B cell (primary cell): ENCODE data around the gene EVI2B. TPM values are rescaled to one million over a fixed set of nuclear protein-coding genes. Genes with fewer than 3 reads are reported as not detected.
A peak's percentile ranks its signal among the peaks of the same experiment; 100 is the strongest.

Experiments
- ATAC-seq: fragments of 200-7000 bp; cut with Tn5 transposase; one replicate; pipeline ENCODE4 v1.10.0; 2021; ENCODE audit warnings: low read depth, mild to moderate bottlenecking, moderate number of reproducible peaks, moderate library complexity
- CTCF ChIA-PET: fragments of 350-600 bp; sonication (Branson Sonifier 250); formaldehyde crosslinking; loops from one replicate; lab custom pipeline; 2021; ENCODE audit warnings: antibody characterized with exemption, inconsistent platforms; lab: Charles Lee
- POLR2A ChIA-PET: fragments of 350-600 bp; sonication (Branson Sonifier 250); formaldehyde crosslinking; loops from one replicate; lab custom pipeline; 2021; ENCODE audit warnings: antibody characterized with exemption; lab: Charles Lee
- DNase-seq: peaks from one replicate; pipeline ENCODE4 v3.0.0; 2013
- H2AFZ ChIP-seq: 2 replicates; pipeline ENCODE4 v1.6.1; 2012; ENCODE audit warnings: mild to moderate bottlenecking, low read depth, low read length; ENCODE audit not compliant: insufficient read depth, poor library complexity, severe bottlenecking
- H3K27ac ChIP-seq, 2 donors: 1 replicate in 1 of 2; 2 replicates in 1 of 2; pipeline ENCODE4 v1.5.1; 2012 to 2013; ENCODE audit warnings: low read length in 2 of 2, mild to moderate bottlenecking in 2 of 2, moderate library complexity in 1 of 2
- H3K27me3 ChIP-seq, 4 experiments: fragments of 200-600 bp in 1 of 4; sonication (generic) in 1 of 4; replicated peaks in 1 of 4; 1 replicate in 2 of 4; 2 replicates in 2 of 4; pipeline versions ENCODE4 v1.6.1 to v1.7.0; 2013 to 2016; ENCODE audit warnings: low read length in 3 of 4, mild to moderate bottlenecking in 2 of 4, mixed read lengths in 1 of 4, moderate library complexity in 1 of 4; ENCODE audit not compliant: insufficient read depth in 4 of 4, control insufficient read depth in 3 of 4; ENCODE audit errors: control extremely low read depth in 1 of 4
- H3K36me3 ChIP-seq, 2 experiments: replicated peaks in 1 of 2; 1 replicate in 1 of 2; 2 replicates in 1 of 2; pipeline versions ENCODE4 v1.6.1 to v1.7.1; 2013; ENCODE audit warnings: low read length in 1 of 2; ENCODE audit not compliant: insufficient read depth in 2 of 2, control insufficient read depth in 1 of 2; ENCODE audit errors: control extremely low read depth in 1 of 2, extremely low read depth in 1 of 2
- H3K4me1 ChIP-seq, 2 donors: fragments of 200-600 bp in 1 of 2; sonication (generic) in 1 of 2; 1 replicate in 1 of 2; 2 replicates in 1 of 2; pipeline versions ENCODE4 v1.5.1 to v1.6.1; 2013 to 2017; ENCODE audit warnings: low read length in 2 of 2; ENCODE audit not compliant: control insufficient read depth in 2 of 2, insufficient read depth in 2 of 2
- H3K4me2 ChIP-seq: replicated peaks from 2 replicates; pipeline ENCODE3; 2012; ENCODE audit warnings: mild to moderate bottlenecking, low read depth, low read length; ENCODE audit not compliant: poor library complexity, severe bottlenecking
- H3K4me3 ChIP-seq, 5 experiments: fragments of 200-600 bp in 1 of 5; sonication (generic) in 1 of 5; 1 replicate in 3 of 5; 2 replicates in 2 of 5; pipeline versions ENCODE4 v1.5.1 to v1.7.0; 2011 to 2016; ENCODE audit warnings: low read length in 4 of 5, mild to moderate bottlenecking in 4 of 5, low read depth in 2 of 5, control low read depth in 1 of 5, moderate library complexity in 1 of 5; ENCODE audit not compliant: insufficient read depth in 1 of 5; ENCODE audit errors: control extremely low read depth in 1 of 5, extremely low read depth in 1 of 5
- H3K79me2 ChIP-seq: fragments of 200-600 bp; sonication (generic); one replicate; pipeline ENCODE4 v1.6.0; 2016; ENCODE audit warnings: low read length; ENCODE audit not compliant: control insufficient read depth, insufficient read depth
- H3K9ac ChIP-seq: fragments of 200-600 bp; sonication (generic); 2 replicates; pipeline ENCODE4 v1.6.1; 2017; ENCODE audit warnings: mild to moderate bottlenecking, low read length, moderate library complexity
- H3K9me3 ChIP-seq, 3 donors: one replicate each; pipeline versions ENCODE4 v1.6.1 to v1.7.1; 2013; ENCODE audit warnings: low read length in 2 of 3; ENCODE audit not compliant: control insufficient read depth in 2 of 3, insufficient read depth in 1 of 3; ENCODE audit errors: control extremely low read depth in 1 of 3
- H4K20me1 ChIP-seq: 2 replicates; pipeline ENCODE4 v1.6.0; 2012; ENCODE audit warnings: mild to moderate bottlenecking, low read length; ENCODE audit not compliant: insufficient read depth, control insufficient read depth, poor library complexity, severe bottlenecking
- H3K27ac Mint-ChIP-seq: one replicate; pipeline ENCODE4 v1.8.0; 2021; ENCODE audit warnings: mixed read lengths
- H3K27me3 Mint-ChIP-seq: one replicate; pipeline ENCODE4 v1.8.0; 2021; ENCODE audit warnings: mixed read lengths
- H3K4me1 Mint-ChIP-seq: one replicate; pipeline ENCODE4 v1.8.0; 2021; ENCODE audit warnings: mixed read lengths
- H3K4me3 Mint-ChIP-seq: one replicate; pipeline ENCODE4 v1.8.0; 2021; ENCODE audit warnings: mixed read lengths
- H3K9me3 Mint-ChIP-seq: one replicate; pipeline ENCODE4 v1.8.0; 2022; ENCODE audit warnings: mixed read lengths; ENCODE audit not compliant: insufficient read depth
- EZH2 ChIP-seq: IDR thresholded peaks from 2 replicates; pipeline ENCODE4 v1.6.1; 2012; ENCODE audit warnings: borderline replicate concordance, low read depth, mild to moderate bottlenecking, moderate library complexity, low read length; ENCODE audit not compliant: insufficient read depth, poor library complexity, severe bottlenecking
- WGBS: methylation state at CpG from one replicate; pipeline ENCODE4 v1.1.5; 2013; ENCODE audit warnings: missing lambda C conversion rate; ENCODE audit not compliant: insufficient coverage; 5-methylcytosine and 5-hydroxymethylcytosine counted together
- intact Hi-C: fragments of 100-400 bp; cut with micrococcal nuclease; formaldehyde crosslinking; loops from one replicate; pipeline ENCODE4 v1.10.0; 2022
- polyA plus RNA-seq: library from polyadenylated mRNA; depleted of rRNA; stranded (reverse); fragments of >200 nt; gene quantifications from 2 replicates; pipeline ENCODE4 v1.2.3, GENCODE V29; 2012
- total RNA-seq, 2 donors: library from RNA; stranded (reverse); fragments of 120-200 nt in 1 of 2; gene quantifications; 1 replicate in 1 of 2; 2 replicates in 1 of 2; pipeline versions ENCODE4 v1.2.3 to v1.2.4, GENCODE V29; 2013 to 2022
- TF ChIP-seq, protein P1 (sequence below): fragments of 200-600 bp; IDR thresholded peaks from one replicate; pipeline ENCODE4 v1.8.0; 2022; ENCODE audit warnings: antibody characterized with exemption, mild to moderate bottlenecking

The EVI2B gene
- total and polyA plus RNA-seq, 2 donors (not counting 1 experiment from before 2014, with no cell fraction given), result 132 to 135 TPM

GRCh38 chr17:31321481-31321880 is 7.6 kb upstream of the EVI2B start, which contains the start of gene EVI2A:
Gene EVI2A (minus strand): TSS chr17:31321622. CDS start chr17:31319013, 2,609 bp downstream.
- H2AFZ ChIP-seq, result peak within 1 kb of the TSS; percentile 40

DNA sequence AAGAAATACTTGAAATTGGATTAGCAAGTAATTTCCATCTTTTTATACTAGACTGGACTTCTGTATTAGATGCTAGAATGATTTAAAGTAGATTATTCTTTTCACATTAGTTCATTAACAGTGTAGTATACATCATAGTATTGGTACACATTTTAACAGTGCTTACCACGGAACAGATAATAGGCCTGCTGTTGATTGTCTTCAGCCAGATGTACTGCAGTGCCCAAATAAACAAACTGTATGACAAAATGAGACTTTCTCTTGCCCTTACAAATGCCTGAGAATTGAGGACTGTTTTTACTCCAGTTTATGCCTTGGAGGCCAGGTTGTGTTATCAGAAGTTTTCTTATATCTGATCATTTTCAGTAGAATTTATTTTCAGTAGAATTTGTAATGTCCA is 6.9 kb upstream of the EVI2B start:
- TF ChIP-seq, protein P1, sequence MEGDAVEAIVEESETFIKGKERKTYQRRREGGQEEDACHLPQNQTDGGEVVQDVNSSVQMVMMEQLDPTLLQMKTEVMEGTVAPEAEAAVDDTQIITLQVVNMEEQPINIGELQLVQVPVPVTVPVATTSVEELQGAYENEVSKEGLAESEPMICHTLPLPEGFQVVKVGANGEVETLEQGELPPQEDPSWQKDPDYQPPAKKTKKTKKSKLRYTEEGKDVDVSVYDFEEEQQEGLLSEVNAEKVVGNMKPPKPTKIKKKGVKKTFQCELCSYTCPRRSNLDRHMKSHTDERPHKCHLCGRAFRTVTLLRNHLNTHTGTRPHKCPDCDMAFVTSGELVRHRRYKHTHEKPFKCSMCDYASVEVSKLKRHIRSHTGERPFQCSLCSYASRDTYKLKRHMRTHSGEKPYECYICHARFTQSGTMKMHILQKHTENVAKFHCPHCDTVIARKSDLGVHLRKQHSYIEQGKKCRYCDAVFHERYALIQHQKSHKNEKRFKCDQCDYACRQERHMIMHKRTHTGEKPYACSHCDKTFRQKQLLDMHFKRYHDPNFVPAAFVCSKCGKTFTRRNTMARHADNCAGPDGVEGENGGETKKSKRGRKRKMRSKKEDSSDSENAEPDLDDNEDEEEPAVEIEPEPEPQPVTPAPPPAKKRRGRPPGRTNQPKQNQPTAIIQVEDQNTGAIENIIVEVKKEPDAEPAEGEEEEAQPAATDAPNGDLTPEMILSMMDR, result no peak
- TF ChIP-seq EZH2, result no peak
- peak overlapping the region; percentile 69 for H3K27ac Mint-ChIP-seq
- peaks cover 0 to 5% of the 10 kb centered on the region in 2 experiments for H3K36me3 ChIP-seq
- intact Hi-C loops, result loop anchor here (2.0 kb wide), 2 partner anchors 52 to 170 kb away; no protein-coding TSS in a partner anchor
- no peak for ATAC-seq
- WGBS, result no CpG with 5 or more reads among the region's 1 CpG
- peaks cover 25 to 39% of the 10 kb centered on the region in 2 donors for H3K4me1 ChIP-seq
- H3K4me1 Mint-ChIP-seq, result peaks cover 44% of the 10 kb centered on the region
- ChIA-PET POLR2A (interaction anchor here (1.0 to 1.8 kb wide), 3 partner anchors 10 to 13 kb away, joined by 6 to 8 read pairs (median 6); no protein-coding TSS in a partner anchor), CTCF (interaction anchor here (1.0 to 3.1 kb wide), 4 partner anchors 8 to 106 kb away, joined by 3 to 22 read pairs (median 6); no protein-coding TSS in a partner anchor)
- no peaks in the 10 kb centered on the region for H3K9me3 Mint-ChIP-seq
- H2AFZ ChIP-seq, result peak overlapping the region; percentile 39
- H3K79me2 ChIP-seq, result peaks cover 56% of the 10 kb centered on the region
- H4K20me1 ChIP-seq, result no peaks in the 10 kb centered on the region
- peak overlapping the region; percentile 79 for H3K4me2 ChIP-seq
- no peaks in the 10 kb centered on the region for H3K27me3 ChIP-seq
- peak; percentile 14 for DNase-seq
- H3K4me3 Mint-ChIP-seq, result peak overlapping the region; percentile 87
- peak overlapping the region; percentile 40 to 91 for H3K27ac ChIP-seq
- no peaks in the 10 kb centered on the region for H3K27me3 Mint-ChIP-seq
- peak overlapping the region; percentile 40 to 98 (median 69) for H3K4me3 ChIP-seq
- peak overlapping the region; percentile 76 for H3K9ac ChIP-seq
- H3K9me3 ChIP-seq, result no peaks in the 10 kb centered on the region

More at GRCh38 chr17:31321481-31321880, 7.6 kb upstream of the EVI2B start, which contains the start of gene EVI2A:
- Histone ChIP-seq H3K4me2 (peak within 1 kb of the TSS; percentile 79), H4K20me1 (no peaks in the 10 kb centered on the region), H3K4me3 (peak within 1 kb of the TSS; percentile 40 to 98 (median 69)), H3K4me1 (peaks cover 19 to 32% of the 10 kb centered on the region in 2 donors), H3K9ac (peak within 1 kb of the TSS; percentile 76), H3K27ac (peak within 1 kb of the TSS; percentile 40 to 91), H3K9me3 (no peaks in the 10 kb centered on the region), H3K79me2 (peaks cover 49% of the 10 kb centered on the region), H3K36me3 (peaks cover 0 to 5% of the 10 kb centered on the region in 2 experiments), H3K27me3 (no peaks in the 10 kb centered on the region)
- WGBS, result no CpG with 5 or more reads among the region's 3 CpGs
- CTCF ChIA-PET, result interaction anchor here (1.0 to 3.1 kb wide), 2 partner anchors 8 to 52 kb away, joined by 3 to 22 read pairs; no protein-coding TSS in a partner anchor
- DNase-seq (peak; percentile 81), ATAC-seq (peak; percentile 71)
- Mint-ChIP-seq H3K27ac (peak within 1 kb of the TSS; percentile 69), H3K27me3 (no peaks in the 10 kb centered on the region), H3K4me1 (peaks cover 37% of the 10 kb centered on the region), H3K9me3 (no peaks in the 10 kb centered on the region), H3K4me3 (peak within 1 kb of the TSS; percentile 87)
- intact Hi-C loops, result loop anchor here (2.0 kb wide), 2 partner anchors 51 to 169 kb away; no protein-coding TSS in a partner anchor
- POLR2A ChIA-PET, result interaction anchor here (1.0 to 1.1 kb wide), 2 partner anchors 11 to 13 kb away, joined by 6 read pairs; no protein-coding TSS in a partner anchor
- TF ChIP-seq, protein P1, result no peak
- no peak for TF ChIP-seq EZH2
